OCI-LY3 (cell line): ENCODE measurements around the gene MMP23B.

Source experiments
- H2AFZ ChIP-seq: fragments of 200-600, 300-600 bp; shearing (Covaris generic); 2 replicates; pipeline ENCODE4 v1.6.0; 2014; ENCODE audit warnings: antibody characterized with exemption, low read depth, low read length
- H3K27ac ChIP-seq: fragments of 200-600, 300-600 bp; sonication (generic); 2 replicates; pipeline ENCODE4 v1.5.1; 2014; ENCODE audit warnings: mild to moderate bottlenecking, low read length, moderate library complexity, mixed read lengths
- H3K27me3 ChIP-seq: fragments of 200-600, 300-600 bp; sonication (generic); 2 replicates; pipeline ENCODE4 v1.6.1; 2014; ENCODE audit warnings: low read depth, low read length, mixed read lengths
- H3K36me3 ChIP-seq: fragments of 200-600, 300-600 bp; sonication (generic); replicated peaks from 2 replicates; pipeline ENCODE3; 2014; ENCODE audit warnings: low read depth, low read length, mixed read lengths
- H3K4me1 ChIP-seq: fragments of 300-600, 200-600 bp; sonication (generic); 2 replicates; pipeline ENCODE4 v1.6.1; 2014; ENCODE audit warnings: low read length, mixed read lengths
- H3K4me2 ChIP-seq: fragments of 200-600, 300-600 bp; sonication (generic); 2 replicates; pipeline ENCODE4 v1.6.1; 2014; ENCODE audit warnings: low read length, mixed read lengths
- H3K4me3 ChIP-seq: fragments of 300-600, 200-600 bp; sonication (generic); 2 replicates; pipeline ENCODE4 v1.5.1; 2014; ENCODE audit warnings: antibody characterized with exemption, mild to moderate bottlenecking, low read length, moderate library complexity
- H3K79me2 ChIP-seq: fragments of 300-600, 200-600 bp; shearing (Covaris generic); 2 replicates; pipeline ENCODE4 v1.6.1; 2014; ENCODE audit warnings: mild to moderate bottlenecking, low read length, mixed read lengths
- H3K9ac ChIP-seq: fragments of 300-600, 200-600 bp; shearing (Covaris generic); 2 replicates; pipeline ENCODE4 v1.6.0; 2014; ENCODE audit warnings: mild to moderate bottlenecking, low read length, moderate library complexity
- H3K9me3 ChIP-seq: fragments of 200-600, 300-600 bp; shearing (Covaris generic); 2 replicates; pipeline ENCODE4 v1.6.1; 2014; ENCODE audit warnings: low read length, mixed read lengths; ENCODE audit not compliant: insufficient read depth
- H4K20me1 ChIP-seq: fragments of 200-600, 300-600 bp; sonication (generic); 2 replicates; pipeline ENCODE4 v1.6.1; 2016; ENCODE audit warnings: low read length, mixed read lengths; ENCODE audit not compliant: insufficient read depth
- CTCF ChIP-seq: fragments of 200-600, 300-600 bp; sonication (generic); IDR thresholded peaks from 2 replicates; pipeline ENCODE4 v1.5.1; 2014; ENCODE audit warnings: antibody characterized with exemption, low read length, low read depth
- EZH2phosphoT487 ChIP-seq: fragments of 200-600 bp; shearing (Covaris generic); IDR thresholded peaks from 2 replicates; pipeline ENCODE4 v1.6.1; 2018; ENCODE audit warnings: antibody characterized with exemption, mixed run types, low read depth

The MMP23B gene

GRCh38 chr1:1604374-1605033, 27.5 kb upstream of the MMP23B start:
- Histone ChIP-seq H3K4me2 (no peak overlapping the region), H3K27me3 (no peaks in the 10 kb centered on the region), H3K4me3 (no peak overlapping the region), H3K79me2 (no peaks in the 10 kb centered on the region), H3K9ac (no peak overlapping the region), H3K9me3 (no peaks in the 10 kb centered on the region), H3K27ac (no peak overlapping the region), H3K4me1 (peaks cover 33% of the 10 kb centered on the region), H4K20me1 (no peaks in the 10 kb centered on the region), H3K36me3 (no peaks in the 10 kb centered on the region), H2AFZ (no peak overlapping the region; the same call in 1 of the 2 replicates)
- TF ChIP-seq CTCF = no peak
- no peak for TF ChIP-seq EZH2phosphoT487

GRCh38 chr1:1605034-1605591, 26.9 kb upstream of the MMP23B start:
- Histone ChIP-seq H3K36me3 (no peaks in the 10 kb centered on the region), H3K9ac (no peak overlapping the region), H3K4me1 (peaks cover 33% of the 10 kb centered on the region), H3K4me2 (no peak overlapping the region), H3K27me3 (no peaks in the 10 kb centered on the region), H2AFZ (no peak overlapping the region; the same call in 1 of the 2 replicates), H3K4me3 (no peak overlapping the region), H3K27ac (no peak overlapping the region), H4K20me1 (no peaks in the 10 kb centered on the region), H3K9me3 (no peaks in the 10 kb centered on the region), H3K79me2 (no peaks in the 10 kb centered on the region)
- TF ChIP-seq EZH2phosphoT487 = no peak
- no peak for TF ChIP-seq CTCF

- Histone ChIP-seq H2AFZ (no peak overlapping the region), H3K9me3 (no peaks in the 10 kb centered on the region), H3K4me3 (no peak overlapping the region), H3K27me3 (no peaks in the 10 kb centered on the region), H3K9ac (no peak overlapping the region), H3K79me2 (no peaks in the 10 kb centered on the region), H3K4me2 (no peak overlapping the region), H3K36me3 (no peaks in the 10 kb centered on the region), H4K20me1 (no peaks in the 10 kb centered on the region), H3K4me1 (peaks cover 33% of the 10 kb centered on the region), H3K27ac (no peak overlapping the region)
- TF ChIP-seq CTCF (no peak), EZH2phosphoT487 (no peak)
Observed at GRCh38 chr1:1605724-1606123, 26.2 kb upstream of the MMP23B start.

GRCh38 chr1:1606232-1606631, 25.7 kb upstream of the MMP23B start:
- Histone ChIP-seq H3K4me1 (peaks cover 33% of the 10 kb centered on the region), H3K9ac (no peak overlapping the region), H3K36me3 (no peaks in the 10 kb centered on the region), H2AFZ (no peak overlapping the region), H3K79me2 (no peaks in the 10 kb centered on the region), H3K4me2 (no peak overlapping the region), H3K4me3 (no peak overlapping the region), H3K9me3 (no peaks in the 10 kb centered on the region), H4K20me1 (no peaks in the 10 kb centered on the region), H3K27me3 (no peaks in the 10 kb centered on the region), H3K27ac (no peak overlapping the region)
- no peak for TF ChIP-seq CTCF
- no peak for TF ChIP-seq EZH2phosphoT487
